ENCODE data around the gene CHN1. TPM values are rescaled to one million over a fixed set of nuclear protein-coding genes. Genes with fewer than 3 reads are reported as not detected.

CHN1 gene
- total RNA-seq, 1 donor from 2014 or later: 7.8 TPM

DNA sequence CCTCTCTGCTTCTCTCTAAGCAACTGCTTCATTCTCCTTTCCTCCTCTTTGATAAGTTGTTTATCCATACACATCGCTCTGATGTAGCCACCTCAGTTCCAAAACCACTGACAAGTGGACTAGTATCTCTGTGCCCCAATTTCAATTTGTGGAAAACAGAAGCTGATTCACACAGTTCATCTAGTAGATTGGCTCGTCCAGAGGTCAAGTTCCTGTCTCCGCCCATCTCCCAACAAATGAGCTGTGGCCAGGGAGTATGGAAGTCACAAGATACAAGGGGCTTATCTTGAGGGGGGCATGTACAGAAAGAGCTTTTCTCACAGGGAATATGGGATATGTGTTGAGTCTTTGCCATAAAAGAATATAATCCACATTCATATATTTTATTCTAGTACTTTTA, 17.7 kb upstream of the CHN1 start:
- H3K36me3 ChIP-seq: no peaks in the 10 kb centered on the region
- no peak overlapping the region for H3K27ac ChIP-seq
- H3K4me1 ChIP-seq: peaks cover 0 to 3% of the 10 kb centered on the region in 2 donors
- DNase-seq (ENCODE audit: low spot score in 2 of 2): no peak
- H3K27me3 ChIP-seq: no peaks in the 10 kb centered on the region
- H3K9me3 ChIP-seq: no peaks in the 10 kb centered on the region
- TF ChIP-seq, protein P1, sequence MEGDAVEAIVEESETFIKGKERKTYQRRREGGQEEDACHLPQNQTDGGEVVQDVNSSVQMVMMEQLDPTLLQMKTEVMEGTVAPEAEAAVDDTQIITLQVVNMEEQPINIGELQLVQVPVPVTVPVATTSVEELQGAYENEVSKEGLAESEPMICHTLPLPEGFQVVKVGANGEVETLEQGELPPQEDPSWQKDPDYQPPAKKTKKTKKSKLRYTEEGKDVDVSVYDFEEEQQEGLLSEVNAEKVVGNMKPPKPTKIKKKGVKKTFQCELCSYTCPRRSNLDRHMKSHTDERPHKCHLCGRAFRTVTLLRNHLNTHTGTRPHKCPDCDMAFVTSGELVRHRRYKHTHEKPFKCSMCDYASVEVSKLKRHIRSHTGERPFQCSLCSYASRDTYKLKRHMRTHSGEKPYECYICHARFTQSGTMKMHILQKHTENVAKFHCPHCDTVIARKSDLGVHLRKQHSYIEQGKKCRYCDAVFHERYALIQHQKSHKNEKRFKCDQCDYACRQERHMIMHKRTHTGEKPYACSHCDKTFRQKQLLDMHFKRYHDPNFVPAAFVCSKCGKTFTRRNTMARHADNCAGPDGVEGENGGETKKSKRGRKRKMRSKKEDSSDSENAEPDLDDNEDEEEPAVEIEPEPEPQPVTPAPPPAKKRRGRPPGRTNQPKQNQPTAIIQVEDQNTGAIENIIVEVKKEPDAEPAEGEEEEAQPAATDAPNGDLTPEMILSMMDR (IDR thresholded peaks at IDR 0.05): no peak
- intact Hi-C loops (cut with DNase I): no loop called here
- H3K4me3 ChIP-seq: no peak overlapping the region

DNA sequence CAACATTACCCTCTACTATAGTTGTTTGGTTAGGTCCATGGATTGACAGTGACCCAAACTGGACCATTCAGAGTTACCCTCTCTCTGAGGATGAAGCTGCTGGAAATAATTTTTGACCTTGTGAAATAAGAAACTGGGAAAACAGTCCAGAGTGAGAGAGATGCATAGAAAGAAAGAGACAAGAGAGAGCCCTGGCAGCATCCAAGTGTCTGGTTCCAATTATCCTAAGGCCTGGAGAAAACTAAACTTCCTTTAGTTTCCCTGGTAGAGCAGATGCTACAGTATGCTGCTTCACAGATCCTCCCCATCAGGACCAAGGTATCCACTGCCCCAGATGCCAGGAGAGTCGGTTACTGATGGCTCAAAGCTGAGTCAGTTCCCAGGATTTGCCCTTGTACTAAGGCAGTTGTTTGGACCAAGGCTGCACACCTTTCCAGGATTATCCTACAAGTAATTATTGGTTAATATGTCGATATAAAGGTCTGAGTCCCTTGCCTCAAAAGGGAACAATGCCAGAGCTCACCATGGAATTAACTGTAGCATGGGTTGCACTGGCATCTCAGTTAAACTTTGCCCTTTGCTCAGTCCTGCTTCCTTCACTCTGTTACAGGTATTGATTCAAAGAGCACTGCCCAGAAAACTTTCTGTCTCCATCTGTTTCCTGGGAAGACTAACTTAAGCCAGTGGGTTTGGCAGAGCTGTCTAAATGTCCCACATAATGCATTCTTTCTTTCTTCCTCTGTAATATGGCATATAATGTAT, 14.6 kb upstream of the CHN1 start:
- Histone ChIP-seq H3K36me3 (no peaks in the 10 kb centered on the region), H3K27me3 (no peaks in the 10 kb centered on the region), H3K27ac (no peak overlapping the region), H3K4me3 (no peak overlapping the region), H3K9me3 (no peaks in the 10 kb centered on the region), H3K4me1 (no peaks in the 10 kb centered on the region)
- intact Hi-C loops (cut with DNase I): no loop called here
- no peak for DNase-seq (ENCODE audit: low spot score in 2 of 2)
- TF ChIP-seq, protein P1 (IDR thresholded peaks at IDR 0.05): no peak

DNA sequence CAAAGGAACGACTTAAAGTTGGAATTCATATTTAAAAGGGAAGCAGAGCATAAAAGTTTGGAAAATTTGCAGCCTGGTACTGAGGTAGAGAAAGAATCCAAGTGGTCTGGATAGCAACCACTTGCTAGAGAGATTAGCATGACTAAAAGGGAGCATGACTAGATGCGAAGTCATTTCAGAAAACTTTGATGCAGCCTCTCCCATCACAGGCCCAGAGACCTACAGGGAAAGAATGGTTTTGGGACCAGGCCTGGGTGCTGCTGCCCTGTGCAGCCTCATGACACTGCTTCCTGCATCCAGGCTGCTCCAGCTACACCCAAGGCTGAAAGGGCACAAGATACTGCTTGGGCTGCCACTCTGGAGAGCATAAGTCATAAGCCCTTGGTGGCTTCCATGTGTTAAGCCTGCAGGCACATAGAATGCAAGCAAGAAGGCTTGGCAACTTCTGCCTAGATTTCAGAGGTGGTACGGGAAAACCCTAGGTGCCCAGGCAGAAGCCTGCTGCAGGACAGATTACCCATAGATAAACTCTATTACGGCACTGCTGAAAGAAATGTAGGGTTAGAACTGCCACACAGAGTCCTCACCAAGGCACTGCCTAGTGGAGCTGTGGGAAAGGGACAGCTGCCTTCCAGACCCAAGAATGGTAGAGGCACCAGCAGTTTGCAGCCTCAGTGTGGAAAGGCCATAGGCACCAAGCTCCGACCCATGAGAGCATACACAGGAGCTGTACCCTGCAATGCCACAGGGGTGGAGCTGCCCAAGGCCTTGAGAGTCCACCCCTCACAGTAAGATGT, 12.6 kb upstream of the CHN1 start:
- intact Hi-C loops (cut with DNase I): no loop called here
- Histone ChIP-seq H3K4me1 (no peaks in the 10 kb centered on the region), H3K27ac (no peak overlapping the region), H3K4me3 (no peak overlapping the region), H3K36me3 (no peaks in the 10 kb centered on the region), H3K27me3 (no peaks in the 10 kb centered on the region), H3K9me3 (no peaks in the 10 kb centered on the region)
- TF ChIP-seq, protein P1 (IDR thresholded peaks at IDR 0.05): no peak
- DNase-seq (ENCODE audit: low spot score in 2 of 2): no peak

DNA sequence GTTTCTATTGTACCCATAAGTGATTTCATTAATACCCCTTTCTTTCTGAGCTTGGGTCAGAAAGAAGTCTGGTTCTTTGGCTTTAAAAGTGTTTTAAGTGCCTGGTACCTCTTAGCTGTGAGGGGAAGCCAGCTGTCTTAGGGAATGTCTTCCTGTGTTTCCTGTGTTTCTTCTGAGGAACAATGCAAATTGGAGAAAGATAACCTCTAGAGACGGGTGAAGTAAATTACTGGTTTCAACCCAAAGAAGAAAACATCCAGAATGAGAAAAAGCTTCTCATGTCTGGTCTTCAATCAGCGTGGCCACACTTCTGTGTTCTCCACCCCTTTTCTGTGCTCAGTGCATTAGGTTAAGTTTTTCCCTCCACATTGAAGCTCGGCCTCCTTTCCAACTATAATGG, 10.2 kb upstream of the CHN1 start:
- Histone ChIP-seq H3K9me3 (no peaks in the 10 kb centered on the region), H3K4me3 (no peak overlapping the region), H3K27ac (no peak overlapping the region), H3K27me3 (no peaks in the 10 kb centered on the region), H3K36me3 (no peaks in the 10 kb centered on the region), H3K4me1 (no peaks in the 10 kb centered on the region)
- TF ChIP-seq, protein P1 (IDR thresholded peaks at IDR 0.05): no peak
- no peak for DNase-seq (ENCODE audit: low spot score in 2 of 2)
- intact Hi-C loops (cut with DNase I): no loop called here

DNA sequence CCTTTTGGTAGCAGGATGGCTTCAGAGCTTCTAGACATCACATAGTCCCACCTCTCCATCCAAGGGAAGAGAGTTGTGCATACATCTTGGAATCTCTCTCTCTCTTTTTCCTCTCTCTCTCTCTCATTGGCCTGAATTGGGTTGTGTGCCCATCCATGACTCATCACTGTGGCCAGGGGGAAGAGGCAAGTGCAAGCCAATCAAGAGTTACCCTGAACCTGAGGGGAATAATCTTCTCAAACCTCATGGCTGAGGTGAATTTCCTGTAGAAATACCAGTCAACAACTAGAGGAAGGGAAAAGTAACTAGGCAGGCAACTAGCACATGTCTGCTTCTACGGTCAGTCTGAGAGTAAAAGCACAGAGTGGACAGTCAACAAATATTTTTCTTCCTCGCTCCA, 7.3 kb upstream of the CHN1 start:
- H3K27ac ChIP-seq: no peak overlapping the region
- peaks cover 0 to 6% of the 10 kb centered on the region in 2 donors for H3K4me1 ChIP-seq
- DNase-seq (ENCODE audit: low spot score in 2 of 2): no peak
- H3K27me3 ChIP-seq: no peaks in the 10 kb centered on the region
- no peak overlapping the region for H3K4me3 ChIP-seq
- intact Hi-C loops (cut with DNase I): no loop called here
- no peaks in the 10 kb centered on the region for H3K36me3 ChIP-seq
- H3K9me3 ChIP-seq: no peaks in the 10 kb centered on the region
- TF ChIP-seq, protein P1 (IDR thresholded peaks at IDR 0.05): no peak

Measured in ascending aorta (tissue), 2 donors.